SK-N-MC (cell line): ENCODE results near the gene KRT34.

Experiments
- EZH2 ChIP-seq: fragments of 200-600 bp; sonication (generic); IDR thresholded peaks from one replicate; pipeline ENCODE4 v1.6.1; 2017; ENCODE audit warnings: antibody characterized with exemption
- FOXP2 ChIP-seq: optimal IDR thresholded peaks from 2 replicates; pipeline ENCODE3; 2011; ENCODE audit warnings: mild to moderate bottlenecking, moderate library complexity; ENCODE audit not compliant: insufficient read depth; ENCODE audit errors: extremely low read length, control extremely low read depth
- POLR2AphosphoS5 ChIP-seq: IDR thresholded peaks from 2 replicates; pipeline ENCODE4 v1.6.1; 2012; ENCODE audit warnings: mild to moderate bottlenecking, low read depth, low read length, borderline replicate concordance

GRCh38 chr17:41393826-41394225 lies 11.7 kb upstream of the KRT34 start:
- TF ChIP-seq EZH2 (no peak), POLR2AphosphoS5 (no peak), FOXP2 (no peak)
